GM12874 (cell line): ENCODE data around the gene SH3PXD2A.

Experiments
- CTCF ChIP-seq: IDR thresholded peaks from 2 replicates; pipeline ENCODE4 v1.5.1; 2011; ENCODE audit warnings: low read depth, mild to moderate bottlenecking, control low read depth, low read length, moderate library complexity; ENCODE audit not compliant: insufficient read depth

The SH3PXD2A gene

DNA sequence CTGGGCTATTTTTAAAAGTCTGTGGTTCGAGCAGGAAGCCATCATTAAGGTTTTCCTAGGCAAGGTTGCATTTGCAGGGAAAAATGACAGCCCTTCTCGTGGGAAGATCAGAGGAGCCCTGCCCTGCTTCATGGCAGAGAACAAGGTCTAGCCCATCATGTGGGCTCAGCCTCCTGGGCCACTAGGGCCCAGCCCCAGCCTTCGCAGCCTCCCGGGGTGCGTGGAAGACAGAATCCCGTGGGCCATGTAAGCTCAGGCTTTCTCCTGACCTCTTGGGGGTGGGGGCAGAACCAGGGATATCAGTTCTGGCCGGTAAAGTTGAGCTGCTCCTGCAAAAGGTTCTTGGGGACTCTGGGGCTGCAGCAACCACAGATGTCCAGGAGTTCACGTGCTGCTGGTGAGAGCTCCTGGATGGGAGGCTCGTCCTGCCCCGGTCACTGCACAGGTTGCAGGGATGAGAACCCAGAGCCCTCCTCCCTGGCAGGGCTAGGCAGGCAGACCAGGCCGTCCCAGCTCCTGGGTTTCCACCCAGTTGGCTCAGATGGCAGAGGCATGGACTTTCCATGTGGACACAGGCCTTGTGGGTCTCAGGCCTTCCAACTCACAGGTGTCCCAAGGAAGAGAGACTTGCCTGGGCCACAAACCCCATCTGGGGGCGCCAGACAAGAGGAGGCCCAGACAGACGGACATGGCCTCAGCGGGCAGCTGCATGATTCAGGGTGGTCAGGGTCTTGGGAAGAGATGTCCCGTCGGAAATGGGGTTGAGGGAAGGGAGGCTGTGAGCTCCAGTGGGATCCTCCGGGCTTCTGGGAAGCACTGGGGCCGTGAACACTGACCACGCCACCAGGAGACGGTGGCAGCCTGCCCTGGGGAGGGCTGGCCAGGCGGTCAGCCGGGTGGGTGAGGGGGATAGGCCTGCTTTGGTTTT lies 235.7 kb downstream of the SH3PXD2A start:
- no peak for TF ChIP-seq CTCF

DNA sequence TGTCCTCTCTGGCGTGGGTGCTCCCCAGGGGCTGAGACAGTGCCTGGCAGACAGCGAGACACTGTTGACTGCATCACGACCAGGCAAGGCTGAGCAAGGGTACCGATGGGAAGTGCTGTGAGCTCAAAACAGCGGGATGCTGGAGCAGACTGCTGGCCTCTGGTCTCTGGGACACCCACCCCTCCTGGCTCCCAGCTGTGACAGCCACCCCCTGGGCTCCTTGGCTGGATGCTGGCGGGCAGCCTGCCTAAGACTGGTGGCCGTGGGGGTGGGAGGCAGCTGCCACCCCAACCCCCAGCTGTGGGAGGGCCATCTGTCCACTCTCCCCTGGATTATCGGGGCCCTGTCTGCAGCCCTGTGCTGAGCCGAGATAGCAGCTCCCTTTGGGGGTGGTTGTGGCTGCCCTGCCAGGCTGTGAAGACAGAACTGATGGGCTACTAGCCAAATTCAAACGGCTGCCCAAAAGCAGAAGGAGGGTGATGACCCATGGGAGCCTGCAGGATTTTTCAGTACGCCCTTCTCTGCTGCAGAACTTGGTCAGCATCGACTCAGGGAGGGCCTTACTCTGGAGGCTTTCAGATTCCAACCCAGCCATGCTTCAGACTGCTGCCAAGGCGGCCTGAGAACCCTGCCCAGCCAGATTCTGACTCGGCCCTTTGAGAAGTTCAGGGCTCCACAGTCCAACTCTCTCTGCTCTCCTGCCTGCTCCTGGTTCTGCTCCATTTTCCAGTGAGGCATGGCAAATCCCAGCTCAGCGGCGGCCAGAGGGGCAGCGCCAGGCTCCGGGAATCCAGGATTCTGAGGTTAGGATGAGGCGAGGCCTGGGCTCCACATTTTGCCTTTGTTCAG lies 236.6 kb downstream of the SH3PXD2A start:
- TF ChIP-seq CTCF, result no peak

DNA sequence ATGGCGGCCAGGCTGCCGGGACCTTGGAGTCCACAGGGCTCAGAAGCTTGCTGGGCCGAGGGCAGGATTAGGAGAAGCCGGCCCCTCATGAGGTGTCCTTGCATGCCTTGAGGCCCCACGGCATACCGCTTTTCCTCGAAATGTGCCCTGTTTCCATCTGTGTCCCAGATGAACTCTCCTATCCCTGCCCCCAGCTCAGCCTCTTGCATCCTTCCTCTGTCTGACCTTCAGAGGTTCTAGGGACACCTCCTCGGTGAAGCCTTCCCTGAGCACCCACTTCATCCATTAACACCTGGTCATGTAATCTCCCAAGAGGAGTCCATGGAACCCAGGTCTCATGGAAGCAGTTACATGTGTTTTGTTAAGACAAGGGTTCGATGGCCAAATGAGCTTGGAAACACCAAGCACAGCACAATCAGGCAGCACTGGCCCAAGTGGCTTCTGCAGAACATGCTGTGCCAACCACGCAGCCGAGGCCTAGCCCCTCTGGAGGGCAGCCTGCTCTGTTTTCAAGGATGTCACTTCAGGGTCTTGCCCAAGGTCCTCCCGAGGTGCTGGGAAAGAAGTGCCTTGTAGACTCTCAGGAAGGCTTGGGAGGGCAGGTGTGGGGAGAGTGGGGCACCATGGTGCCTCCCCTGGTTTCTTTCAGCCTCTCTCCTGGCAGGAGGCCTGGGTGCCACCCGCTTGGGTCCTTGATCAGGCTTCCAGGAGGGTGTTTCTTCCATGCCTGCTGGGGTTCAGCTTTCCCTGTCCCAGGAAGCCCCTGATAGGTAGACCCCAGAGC lies 237.6 kb downstream of the SH3PXD2A start:
- no peak for TF ChIP-seq CTCF

DNA sequence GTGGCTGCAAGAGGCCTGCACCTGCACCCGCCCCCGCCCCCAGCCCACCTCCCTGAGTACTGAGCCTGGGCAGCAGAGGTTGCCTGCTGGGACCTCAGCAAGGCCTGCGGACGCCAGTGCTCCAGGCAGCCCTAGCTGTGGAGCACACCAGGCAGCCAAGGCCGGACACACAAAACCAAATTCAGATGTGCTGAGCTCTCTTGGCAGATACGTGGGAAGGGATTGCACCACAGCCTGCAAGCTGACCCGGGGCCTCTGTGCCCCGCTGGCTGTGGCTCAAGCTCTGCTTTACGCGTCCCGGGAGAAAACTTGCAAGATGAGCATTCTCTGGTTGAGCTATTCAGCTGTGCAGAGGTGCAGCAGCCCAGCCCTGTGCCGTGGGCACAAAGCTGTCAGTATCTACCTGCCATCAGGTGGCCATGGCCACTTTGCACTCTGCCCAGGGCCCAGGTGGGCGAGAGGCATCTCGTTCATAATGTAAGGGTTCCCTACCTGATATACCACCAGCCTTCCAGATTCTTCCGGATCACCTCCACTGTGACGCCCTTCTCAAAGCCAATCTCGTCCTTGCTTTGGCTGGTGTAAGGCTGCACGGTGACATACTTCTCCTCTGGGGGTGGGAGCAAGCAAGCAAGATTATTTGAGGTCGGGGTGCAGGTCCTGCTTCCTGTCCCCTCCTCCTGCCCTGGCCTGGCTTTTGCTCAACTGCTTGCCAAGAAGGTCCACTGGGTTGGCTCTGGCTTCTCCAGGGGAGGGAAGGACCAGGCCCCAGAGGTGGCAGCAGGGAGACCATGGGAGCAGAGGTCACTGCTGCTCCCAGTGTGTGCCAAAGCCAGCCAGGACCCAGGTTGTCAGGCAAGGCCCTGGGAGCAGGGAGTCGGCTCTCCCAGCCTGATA lies 238.4 kb downstream of the SH3PXD2A start:
- no peak for TF ChIP-seq CTCF

GRCh38 chr10:103614306-103615158 lies 240.8 kb downstream of the SH3PXD2A start:
- TF ChIP-seq CTCF, result no peak

GRCh38 chr10:103613616-103614015 lies 241.8 kb downstream of the SH3PXD2A start:
- TF ChIP-seq CTCF, result no peak
